HG03196 (cell line): ENCODE data around the gene DNHD1.
"Not testable (repeated sequence)": the region's sequence is repeated elsewhere in the genome, so short reads cannot be mapped to it uniquely, and the experiment has no call there.

Source experiments
- ATAC-seq: cut with Tn5 transposase; IDR thresholded peaks from one replicate; pipeline ENCODE4 v1.9.1; 2021; ENCODE audit not compliant: unreplicated experiment

The DNHD1 gene

GRCh38 chr11:6481012-6481923 is 15.8 kb upstream of the DNHD1 start, which contains the start of the genes ARFIP2 and TIMM10B:
TSS of gene ARFIP2 (minus strand) at chr11:6481331. CDS start at chr11:6480421, 910 bp downstream.
TSS of gene TIMM10B (plus strand) at chr11:6481501. CDS start at chr11:6481517, 16 bp downstream.
- peak; percentile 99 for ATAC-seq

- ATAC-seq = no peak
These were observed 15.2 kb upstream of the DNHD1 start for GRCh38 chr11:6481924-6482275.

- ATAC-seq = no peak
These were observed 14.6 kb upstream of the DNHD1 start for GRCh38 chr11:6482441-6482840.

- ATAC-seq = no peak
These were observed 14.1 kb upstream of the DNHD1 start for GRCh38 chr11:6483015-6483414.

- no peak for ATAC-seq
These were observed 11.4 kb upstream of the DNHD1 start for GRCh38 chr11:6485661-6486060.

DNA sequence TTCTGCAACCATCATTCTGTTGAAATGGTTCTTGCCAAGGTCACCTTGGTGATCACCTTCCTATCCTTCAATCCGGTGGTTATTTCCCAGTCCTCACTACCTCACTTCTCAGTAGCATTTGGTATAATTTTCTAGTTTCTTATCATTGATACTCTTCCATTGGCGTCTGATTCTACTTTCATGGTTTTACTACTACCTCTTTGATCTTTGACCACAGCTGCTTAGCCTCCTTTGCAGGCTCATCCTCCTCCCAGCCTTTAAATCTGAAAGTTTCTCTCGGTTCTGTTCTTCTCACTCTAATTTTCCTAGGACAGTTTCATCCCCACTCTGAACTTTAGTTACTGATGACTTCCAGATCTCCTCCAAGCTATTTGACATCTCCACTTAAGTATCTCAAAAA is 10.8 kb upstream of the DNHD1 start:
- ATAC-seq = no peak

DNA sequence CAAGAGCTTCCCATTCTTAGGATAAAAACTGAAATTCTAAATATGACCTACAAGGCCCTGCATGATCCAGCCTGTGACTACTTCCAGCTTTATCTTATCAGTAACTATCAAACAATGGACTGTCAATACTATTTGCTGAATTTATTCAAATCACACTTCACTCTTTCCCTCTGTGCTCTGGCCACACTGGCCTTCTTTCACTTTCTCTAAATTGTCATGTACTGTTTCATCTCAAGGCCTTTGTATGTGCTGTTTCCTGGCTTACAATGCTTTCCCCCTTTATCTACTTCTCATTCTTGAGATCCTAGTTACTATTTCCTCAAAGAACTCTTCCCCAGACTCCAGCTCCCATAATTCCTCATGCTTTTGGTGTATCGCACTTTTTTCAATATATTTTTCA is 10.1 kb upstream of the DNHD1 start:
- no peak for ATAC-seq

GRCh38 chr11:6488342-6488741 is 8.7 kb upstream of the DNHD1 start:
- no peak for ATAC-seq

- ATAC-seq = no peak
These were observed 8.3 kb upstream of the DNHD1 start for GRCh38 chr11:6488821-6489220.

- no peak for ATAC-seq
These were observed 7.8 kb upstream of the DNHD1 start for GRCh38 chr11:6489306-6489705.

GRCh38 chr11:6498121-6498520 is 1.0 kb downstream of the DNHD1 start:
- ATAC-seq = no peak

- ATAC-seq = no peak
These were observed 1.5 kb downstream of the DNHD1 start for GRCh38 chr11:6498544-6498943.

DNA sequence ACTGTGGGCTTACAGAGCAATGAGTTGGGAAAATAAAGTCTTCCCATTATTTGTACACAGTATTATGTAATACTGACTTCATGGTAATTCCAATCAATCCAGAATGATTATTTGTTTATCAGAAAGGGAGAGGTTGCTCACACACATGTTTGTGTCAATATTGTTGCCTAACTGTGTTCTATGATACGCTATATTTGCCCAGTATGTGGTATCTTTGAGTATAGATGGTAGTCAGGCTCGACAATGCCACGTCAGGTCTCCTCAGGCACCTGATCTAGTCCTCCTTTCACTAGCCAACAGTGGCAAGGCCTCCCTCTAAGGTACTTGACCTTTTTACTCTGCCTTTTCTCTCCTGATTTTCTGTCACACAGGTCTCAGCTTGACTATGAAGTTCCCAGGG is 5.3 kb downstream of the DNHD1 start:
- no peak for ATAC-seq

GRCh38 chr11:6504166-6504565 is 7.1 kb downstream of the DNHD1 start:
- ATAC-seq = no peak

- no peak for ATAC-seq
These were observed 8.6 kb downstream of the DNHD1 start for GRCh38 chr11:6505577-6506240.

- ATAC-seq = no peak
These were observed 19.8 kb downstream of the DNHD1 start for GRCh38 chr11:6516865-6517264.

DNA sequence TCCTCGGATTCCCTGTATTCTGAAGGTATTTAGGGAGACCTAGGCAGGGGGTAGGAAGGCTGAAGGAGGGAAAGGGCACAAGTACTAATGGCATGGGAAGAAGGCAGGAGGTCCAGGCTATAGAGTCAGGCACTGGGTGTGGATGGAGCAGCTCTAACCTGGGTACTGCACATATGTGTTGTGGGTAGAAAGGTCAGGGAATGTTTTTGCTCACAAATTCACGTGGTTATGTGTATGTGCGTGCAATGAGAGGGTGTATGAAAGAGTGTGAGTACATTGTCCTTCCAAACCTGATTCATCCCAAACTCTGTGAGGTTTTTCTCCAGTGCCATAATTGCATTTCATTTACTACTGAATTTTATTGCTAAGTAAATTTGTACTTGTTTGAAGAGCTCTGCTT is 23.2 kb downstream of the DNHD1 start:
- no peak for ATAC-seq

DNA sequence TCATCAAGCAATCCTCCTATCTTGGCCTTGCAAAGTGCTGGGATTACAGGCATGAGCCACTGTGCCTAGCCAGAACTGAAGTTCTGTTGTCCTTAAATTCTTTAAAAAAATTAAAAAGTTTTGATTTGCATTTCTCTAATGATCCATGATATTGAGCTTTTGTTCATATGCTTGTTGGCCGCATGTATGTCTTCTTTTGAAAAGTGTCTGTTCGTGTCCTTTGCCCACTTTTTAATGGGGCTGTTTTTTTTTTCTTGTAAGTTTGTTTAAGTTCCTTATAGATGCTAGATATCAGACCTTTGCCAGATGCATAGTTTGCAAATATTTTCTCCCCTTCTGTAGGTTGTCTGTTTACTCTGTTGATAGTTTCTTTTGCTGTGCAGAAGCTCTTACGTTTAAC is 24.9 kb downstream of the DNHD1 start:
- ATAC-seq = not testable (repeated sequence)

GRCh38 chr11:6523253-6523652 is 26.2 kb downstream of the DNHD1 start:
- no peak for ATAC-seq

DNA sequence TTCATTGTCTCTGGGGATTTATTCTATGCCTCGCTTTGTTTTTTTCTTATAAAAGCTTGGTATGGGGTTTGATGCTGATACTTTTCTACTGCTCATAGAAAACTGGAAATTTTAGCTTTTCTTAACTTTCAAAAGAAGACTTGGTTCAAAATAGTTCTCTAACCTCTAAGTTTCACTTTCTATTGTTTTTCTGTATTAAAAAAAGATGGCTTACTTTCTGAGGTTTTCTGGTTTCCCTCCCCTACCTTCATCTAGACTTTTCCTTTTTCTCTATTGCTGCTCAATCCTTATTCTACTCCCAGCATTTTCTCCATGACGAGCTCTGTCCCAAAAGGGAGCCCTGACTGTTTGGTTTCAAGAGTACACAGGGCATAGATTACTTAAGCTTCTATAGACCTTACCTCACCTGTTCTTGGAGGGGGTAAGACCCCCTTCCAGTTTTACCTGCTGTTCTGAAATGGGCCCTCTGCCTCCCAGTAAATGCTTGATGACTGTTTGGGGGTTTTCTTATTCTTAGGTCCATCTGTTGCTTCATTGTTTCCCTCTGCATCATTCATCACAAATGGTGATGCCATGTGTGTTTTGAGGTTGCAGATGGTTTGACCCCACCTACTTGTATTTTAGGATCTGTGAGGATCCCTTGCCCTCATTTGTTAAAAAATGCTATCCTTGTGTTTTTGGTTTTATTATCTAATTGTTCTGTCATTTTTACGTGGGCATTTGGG is 29.5 kb downstream of the DNHD1 start:
- no peak for ATAC-seq

DNA sequence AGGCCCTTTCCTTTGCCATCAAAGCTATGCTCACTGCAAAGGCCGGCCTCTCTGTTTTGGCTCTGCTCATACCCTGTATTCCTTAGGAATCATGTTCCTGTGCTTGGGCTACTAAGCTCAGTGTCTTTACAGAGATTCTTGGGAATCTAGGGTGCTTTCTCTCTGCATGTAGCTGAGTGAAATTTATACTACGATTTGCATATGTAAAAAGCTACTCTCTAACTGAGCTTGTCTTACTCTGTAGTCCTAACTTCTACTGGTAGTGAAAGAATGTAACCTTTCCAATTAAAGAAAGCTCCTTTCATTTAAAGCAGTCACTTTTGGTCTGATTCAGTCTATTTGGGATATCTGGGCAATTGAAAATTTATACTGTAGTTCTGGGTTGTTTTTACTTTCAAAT is 32.2 kb downstream of the DNHD1 start:
- no peak for ATAC-seq

GRCh38 chr11:6530848-6531247 is 33.8 kb downstream of the DNHD1 start:
- ATAC-seq = no peak
